IPS DF 6.9 (cell line): Measurements from ENCODE around the gene MORF4L2.
"Not testable (repeated sequence)": the region's sequence is repeated elsewhere in the genome, so short reads cannot be mapped to it uniquely, and the experiment has no call there.

Experiments used
- DNase-seq: peaks from one replicate; pipeline ENCODE4 v3.0.0-alpha.2; 2013; ENCODE audit warnings: low read depth, low spot score
- H3K27ac ChIP-seq: one replicate; pipeline ENCODE4 v1.5.1; 2013; ENCODE audit warnings: low read length, control low read depth
- H3K27me3 ChIP-seq: 2 replicates; pipeline ENCODE4 v1.6.1; 2013; ENCODE audit warnings: mild to moderate bottlenecking, low read length; ENCODE audit not compliant: control insufficient read depth, insufficient read depth
- H3K36me3 ChIP-seq: 2 replicates; pipeline ENCODE4 v1.6.1; 2013; ENCODE audit warnings: low read length; ENCODE audit not compliant: control insufficient read depth, insufficient read depth
- H3K4me1 ChIP-seq: 2 replicates; pipeline ENCODE4 v1.6.1; 2013; ENCODE audit warnings: low read length; ENCODE audit not compliant: control insufficient read depth, insufficient read depth
- H3K4me3 ChIP-seq: 2 replicates; pipeline ENCODE4 v1.5.1; 2013; ENCODE audit warnings: mild to moderate bottlenecking, low read length
- H3K9me3 ChIP-seq: 2 replicates; pipeline ENCODE4 v1.6.1; 2013; ENCODE audit warnings: low read length, inconsistent platforms; ENCODE audit not compliant: control insufficient read depth, insufficient read depth
- WGBS: extraction: QIAGEN DNeasy Blood & Tissue Kit; methylation state at CpG from one replicate; pipeline ENCODE4 v1.1.7; 2013; ENCODE audit warnings: mixed read lengths, missing lambda C conversion rate; ENCODE audit not compliant: insufficient read length, insufficient coverage; 5-methylcytosine and 5-hydroxymethylcytosine counted together

The MORF4L2 gene

DNA sequence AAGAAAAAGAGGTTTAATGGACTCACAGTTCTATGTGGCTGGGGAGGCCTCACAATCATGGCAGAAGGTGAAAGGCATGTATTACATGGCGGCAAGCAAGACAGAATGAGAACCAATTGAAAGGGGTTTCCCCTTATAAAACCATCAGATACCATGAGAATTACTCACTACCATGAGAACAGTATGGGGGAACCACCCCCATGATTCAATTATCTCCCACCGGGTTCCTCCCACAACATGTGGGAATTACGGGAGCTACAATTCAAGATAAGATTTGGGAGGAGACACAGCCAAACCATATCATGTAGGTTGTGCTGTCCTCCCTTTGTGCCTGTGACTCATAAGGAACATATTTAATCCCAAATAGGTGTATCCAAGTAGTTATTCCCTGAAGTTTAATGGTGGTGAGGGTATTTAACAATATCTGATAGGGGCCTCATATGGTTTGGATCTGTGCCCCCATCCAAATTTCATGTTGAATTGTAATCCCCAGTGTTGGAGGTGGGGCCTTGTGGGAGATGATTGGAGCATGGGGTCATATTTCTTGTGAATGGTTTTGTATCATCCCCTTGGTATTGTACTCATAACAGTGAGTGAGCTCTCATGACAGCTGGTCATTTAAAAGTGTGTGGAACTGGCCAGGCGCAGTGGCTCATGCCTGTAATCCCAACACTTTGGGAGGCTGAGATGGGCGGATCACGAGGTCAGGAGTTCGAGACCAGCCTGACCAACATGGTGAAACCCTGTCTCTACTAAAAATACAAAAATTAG, 31.1 kb downstream of the MORF4L2 start:
- not testable (repeated sequence) for H3K27me3 ChIP-seq, H3K36me3 ChIP-seq, H3K4me3 ChIP-seq, DNase-seq, H3K9me3 ChIP-seq, H3K27ac ChIP-seq, H3K4me1 ChIP-seq
- no CpG with 5 or more reads among the region's 7 CpGs for WGBS

DNA sequence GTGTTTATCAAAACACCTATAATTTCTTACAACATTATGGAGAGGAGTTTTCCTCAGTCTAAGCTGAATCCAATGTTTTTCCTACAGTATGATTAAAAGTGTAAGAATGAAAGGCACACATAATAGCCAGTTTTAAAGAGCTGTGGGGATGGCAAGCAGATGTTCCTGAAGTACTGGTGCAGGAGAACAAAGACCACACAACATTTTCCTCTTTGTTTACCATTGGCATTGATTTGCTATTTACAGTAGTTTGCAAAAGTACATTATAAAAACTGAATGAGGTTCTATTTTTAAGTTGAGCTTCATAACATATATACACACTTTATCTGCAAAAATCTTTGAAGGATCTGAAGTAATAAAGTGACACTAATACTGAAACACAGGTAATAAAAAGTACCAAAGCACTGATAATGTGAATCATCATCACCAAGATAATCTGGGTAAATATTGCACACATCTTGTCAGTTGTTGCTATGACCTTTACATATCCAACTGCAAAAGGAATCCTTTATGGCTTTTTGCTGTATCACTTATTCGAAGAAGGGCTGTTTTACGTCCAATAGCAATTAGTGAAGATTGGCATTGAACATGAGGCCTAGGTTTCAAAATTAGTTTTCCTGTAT, 35.2 kb downstream of the MORF4L2 start:
- no peak for DNase-seq
- WGBS: no CpG with 5 or more reads among the region's 2 CpGs
- Histone ChIP-seq H3K27ac (no peak overlapping the region), H3K4me3 (no peak overlapping the region), H3K27me3 (no peaks in the 10 kb centered on the region), H3K36me3 (no peaks in the 10 kb centered on the region), H3K9me3 (no peaks in the 10 kb centered on the region), H3K4me1 (no peaks in the 10 kb centered on the region)

DNA sequence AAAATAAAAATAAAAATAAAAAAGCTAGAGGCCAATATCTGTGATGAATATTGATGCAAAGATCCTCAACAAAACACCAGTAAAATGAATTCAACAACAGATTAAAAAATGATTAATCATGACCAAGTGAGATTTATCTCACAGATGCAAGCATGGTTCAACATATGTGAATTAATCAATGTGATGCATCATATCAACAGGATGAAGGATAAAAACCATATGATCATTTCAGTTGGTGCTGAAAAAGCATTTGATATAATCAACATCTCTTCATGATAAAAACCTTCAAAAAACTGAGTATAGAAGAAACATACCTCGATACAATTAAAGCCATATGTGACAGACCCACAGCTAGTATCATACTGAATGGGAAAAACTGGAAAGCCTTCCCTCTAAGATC, 38.9 kb downstream of the MORF4L2 start:
- no peaks in the 10 kb centered on the region for H3K36me3 ChIP-seq
- no peak overlapping the region for H3K27ac ChIP-seq
- H3K9me3 ChIP-seq: no peaks in the 10 kb centered on the region
- no peak for DNase-seq
- no peaks in the 10 kb centered on the region for H3K27me3 ChIP-seq
- no CpG with 5 or more reads among the region's 1 CpG for WGBS
- no peaks in the 10 kb centered on the region for H3K4me1 ChIP-seq
- no peak overlapping the region for H3K4me3 ChIP-seq

DNA sequence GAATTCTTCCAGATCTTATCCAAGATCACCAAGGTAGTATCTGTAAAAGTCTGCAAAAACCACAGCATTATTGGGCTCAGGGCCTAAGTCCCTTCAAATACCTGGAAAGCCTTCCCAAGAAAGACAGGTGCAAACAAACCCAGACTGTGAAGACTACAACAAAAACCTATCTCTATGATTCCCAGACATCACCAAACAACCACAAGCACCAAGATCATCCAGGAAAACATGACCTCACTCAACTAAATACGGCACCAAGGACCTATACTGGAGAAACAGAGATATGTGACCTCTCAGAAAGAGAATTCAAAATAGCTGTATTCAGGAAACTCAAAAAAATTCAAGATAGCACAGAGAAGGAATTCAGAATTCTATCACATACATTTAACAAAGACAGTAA, 42.4 kb downstream of the MORF4L2 start:
- Histone ChIP-seq H3K4me1 (no peaks in the 10 kb centered on the region), H3K27me3 (no peaks in the 10 kb centered on the region), H3K4me3 (no peak overlapping the region), H3K36me3 (no peaks in the 10 kb centered on the region), H3K9me3 (no peaks in the 10 kb centered on the region), H3K27ac (no peak overlapping the region)
- no peak for DNase-seq
- no CpG with 5 or more reads among the region's 1 CpG for WGBS

DNA sequence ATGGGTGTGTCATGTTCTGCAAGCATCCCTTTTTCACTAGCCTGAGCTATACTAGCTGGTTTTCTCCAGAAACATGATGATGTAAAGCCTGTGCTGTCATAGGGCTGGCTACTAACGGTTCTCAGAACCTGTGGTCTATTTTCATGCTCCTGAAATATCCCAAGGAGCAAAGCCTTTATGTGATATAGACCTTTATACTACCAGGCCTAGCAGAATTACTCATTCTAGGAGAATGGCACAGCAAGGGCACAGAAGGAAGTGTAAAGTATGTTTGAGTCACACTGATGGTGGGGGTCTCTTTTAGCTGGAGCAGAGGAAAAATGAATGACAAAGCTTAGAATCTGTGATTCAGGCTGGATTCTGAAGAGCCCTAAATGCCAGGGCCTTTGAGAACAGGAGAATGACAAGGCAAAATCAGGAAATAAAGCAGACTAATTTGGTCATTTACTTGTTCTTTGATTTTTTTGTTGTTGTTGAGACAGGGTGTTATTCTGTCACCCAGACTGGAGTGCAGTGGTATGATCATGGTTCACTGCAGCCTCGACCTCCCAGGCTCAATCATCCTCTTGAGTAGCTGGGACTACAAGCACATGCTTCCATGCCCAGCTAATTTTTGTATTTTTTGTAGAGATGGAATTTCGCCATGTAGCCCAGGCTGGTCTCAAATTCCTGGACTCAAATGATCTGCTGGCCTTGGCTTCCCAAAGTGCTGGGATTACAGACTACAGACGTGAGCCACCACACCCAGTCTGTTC, 45.9 kb downstream of the MORF4L2 start:
- no peaks in the 10 kb centered on the region for H3K27me3 ChIP-seq
- H3K36me3 ChIP-seq: no peaks in the 10 kb centered on the region
- no CpG with 5 or more reads among the region's 4 CpGs for WGBS
- H3K4me3 ChIP-seq: no peak overlapping the region
- no peaks in the 10 kb centered on the region for H3K9me3 ChIP-seq
- no peak for DNase-seq
- no peak overlapping the region for H3K27ac ChIP-seq
- H3K4me1 ChIP-seq: no peaks in the 10 kb centered on the region

DNA sequence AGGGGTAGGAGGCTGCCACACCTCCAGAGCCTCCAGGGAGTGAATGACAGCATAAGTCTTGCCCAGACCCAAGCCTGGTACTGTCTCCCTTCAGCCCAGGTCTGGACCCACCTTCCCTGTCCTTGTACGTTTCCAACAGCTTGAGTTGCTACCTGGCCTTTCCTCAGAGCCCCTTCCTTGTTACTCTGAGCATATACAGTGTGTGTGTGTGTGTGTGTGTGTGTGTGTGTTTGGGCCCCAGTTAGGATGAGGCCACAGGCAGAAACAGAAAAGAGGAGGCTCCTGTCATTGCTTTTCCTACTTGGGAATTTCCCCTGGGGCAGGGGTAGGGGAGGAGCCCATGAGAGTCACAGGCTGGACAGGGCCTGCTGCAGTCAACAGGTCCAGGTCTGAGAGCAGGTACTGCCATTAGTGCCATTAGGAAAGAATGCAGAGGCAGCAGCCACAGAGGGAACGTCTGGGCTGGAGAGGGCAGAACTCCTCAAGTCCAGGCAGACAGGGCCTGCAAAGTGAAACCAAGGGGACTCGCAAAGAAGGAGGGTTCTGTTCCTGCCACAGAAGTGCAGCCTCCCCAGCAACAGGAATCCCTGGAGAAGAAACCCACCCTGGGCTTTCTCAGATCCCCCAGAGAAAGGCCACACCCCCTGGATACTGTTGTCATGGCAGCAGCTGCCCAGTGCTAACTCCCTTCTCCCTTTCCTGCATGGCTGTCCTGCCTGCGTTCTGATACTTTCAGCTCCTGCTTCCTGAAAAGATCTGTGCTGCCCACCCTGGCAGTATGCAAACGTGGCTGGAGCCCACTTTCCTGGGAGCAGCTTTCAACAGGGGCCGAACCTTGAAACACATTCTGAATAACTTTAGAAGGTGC, 47.8 kb downstream of the MORF4L2 start:
- H3K4me1 ChIP-seq, H3K36me3 ChIP-seq: not testable (repeated sequence)

DNA sequence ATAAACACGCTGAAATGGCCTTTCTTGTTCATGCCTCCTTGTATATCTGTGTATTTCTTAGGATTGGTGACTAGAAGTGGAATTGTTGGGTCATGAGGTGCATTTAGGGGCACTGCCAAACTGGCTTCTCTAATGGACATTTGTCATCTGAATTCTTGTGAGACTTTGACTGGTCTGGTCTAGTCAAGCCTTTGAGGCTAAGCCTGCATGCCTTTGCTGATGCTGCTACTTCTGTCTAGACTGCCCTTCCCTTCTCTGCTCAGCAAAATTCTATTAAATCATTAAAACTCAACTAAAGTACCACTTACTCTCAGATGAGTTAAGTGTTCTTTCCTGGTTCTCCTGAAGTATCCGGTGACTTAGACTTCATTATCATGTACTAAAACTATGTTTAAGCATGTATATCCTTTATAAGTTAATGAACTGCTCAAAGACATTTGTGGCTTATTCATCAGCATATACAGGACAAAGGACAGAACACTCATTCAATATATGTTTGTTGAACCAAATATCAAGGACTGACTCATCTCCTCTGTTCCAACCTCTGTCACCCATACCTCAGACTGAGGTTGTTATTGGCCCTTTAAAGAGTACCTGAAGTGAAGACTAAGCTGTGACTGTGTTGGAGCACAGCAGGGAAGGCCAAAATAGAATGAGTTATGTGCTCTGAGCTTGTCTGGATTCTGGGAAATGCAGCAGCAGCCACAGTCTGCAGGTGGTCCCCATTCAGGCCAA, 48.7 kb downstream of the MORF4L2 start:
- no peak for DNase-seq
- no peaks in the 10 kb centered on the region for H3K27me3 ChIP-seq
- H3K4me1 ChIP-seq: no peaks in the 10 kb centered on the region
- H3K9me3 ChIP-seq: no peaks in the 10 kb centered on the region
- no peak overlapping the region for H3K27ac ChIP-seq
- H3K36me3 ChIP-seq: no peaks in the 10 kb centered on the region
- H3K4me3 ChIP-seq: no peak overlapping the region
- WGBS: no CpG with 5 or more reads among the region's 2 CpGs

More for the DNA sequence above, 47.8 kb downstream of the MORF4L2 start:
- not testable (repeated sequence) for H3K27me3 ChIP-seq, H3K4me3 ChIP-seq, H3K27ac ChIP-seq, H3K9me3 ChIP-seq, DNase-seq
- no CpG with 5 or more reads among the region's 6 CpGs for WGBS

DNA sequence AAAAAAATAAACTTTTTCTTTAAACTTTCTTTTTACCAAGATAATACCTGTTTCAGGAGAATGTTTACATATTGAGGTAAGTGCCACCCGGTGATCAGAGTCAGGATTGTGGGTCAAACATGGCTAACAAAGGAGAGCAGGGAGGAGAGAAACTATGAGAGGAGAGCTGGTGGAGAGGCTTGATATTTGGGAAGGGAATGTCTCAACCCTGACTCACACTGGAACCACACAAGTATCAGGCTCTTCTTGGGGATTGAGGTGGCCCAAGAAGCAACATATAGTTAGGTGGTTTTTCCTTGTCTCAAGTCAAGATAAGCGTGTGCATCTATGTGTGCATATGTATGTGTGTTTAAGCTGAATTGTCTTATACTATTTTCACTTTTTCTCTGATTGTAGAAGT, 51.1 kb downstream of the MORF4L2 start:
- Histone ChIP-seq H3K36me3 (no peaks in the 10 kb centered on the region), H3K27ac (no peak overlapping the region), H3K9me3 (no peaks in the 10 kb centered on the region), H3K4me3 (no peak overlapping the region), H3K4me1 (no peaks in the 10 kb centered on the region), H3K27me3 (no peaks in the 10 kb centered on the region)
- WGBS: no CpG with 5 or more reads among the region's 2 CpGs
- DNase-seq: no peak

DNA sequence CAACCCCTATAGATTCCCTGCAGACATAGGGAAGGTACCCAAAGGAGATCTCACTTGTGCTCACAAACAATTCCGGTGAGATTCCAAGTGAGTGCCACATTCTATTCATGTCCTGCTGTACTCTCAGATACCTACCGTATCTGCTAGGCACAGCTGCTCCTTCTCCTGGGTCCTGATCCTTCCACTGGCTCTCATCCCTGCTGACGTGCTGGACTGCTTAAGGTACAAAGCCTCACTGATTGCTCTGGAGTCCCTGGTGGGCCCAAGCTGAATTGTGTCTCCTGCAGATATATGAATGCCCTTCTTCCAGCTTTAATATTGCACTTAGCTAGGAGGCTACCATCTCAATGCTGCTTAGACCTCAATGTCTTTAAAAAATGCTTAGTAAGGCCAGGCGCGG, 55.4 kb downstream of the MORF4L2 start:
- no peaks in the 10 kb centered on the region for H3K36me3 ChIP-seq
- WGBS: no CpG with 5 or more reads among the region's 5 CpGs
- no peaks in the 10 kb centered on the region for H3K27me3 ChIP-seq

More for the DNA sequence above, 55.4 kb downstream of the MORF4L2 start:
- Histone ChIP-seq H3K4me3 (no peak overlapping the region), H3K4me1 (no peaks in the 10 kb centered on the region), H3K9me3 (no peaks in the 10 kb centered on the region), H3K27ac (no peak overlapping the region)
- no peak for DNase-seq
